Motor neuron (in vitro differentiated cells): ENCODE data around the gene RGL1. TPM values are rescaled to one million over a fixed set of nuclear protein-coding genes. Genes with fewer than 3 reads are reported as not detected.
"Not testable (repeated sequence)": the region's sequence is repeated elsewhere in the genome, so short reads cannot be mapped to it uniquely, and the experiment has no call there.

Experiments used
- ATAC-seq, 8 experiments: fragments of 200-7000 bp; cut with Tn5 transposase; replicated peaks in 6 of 8; 2 replicates each; pipeline ENCODE4 v1.8.0; 2021; ENCODE audit warnings: mild to moderate bottlenecking in 8 of 8, moderate library complexity in 8 of 8
- H3K27ac ChIP-seq, 2 donors: fragments of 250-450 bp; sonication (Bioruptor Pico); 2 replicates each; pipeline ENCODE4 v1.9.0; 2021; ENCODE audit warnings: antibody characterized with exemption in 2 of 2, mild to moderate bottlenecking in 2 of 2, moderate library complexity in 1 of 2
- H3K4me1 ChIP-seq, 2 donors: fragments of 250-450 bp; sonication (Bioruptor Pico); replicated peaks in 1 of 2; 2 replicates each; pipeline ENCODE4 v1.6.1; 2021; ENCODE audit warnings: antibody characterized with exemption in 2 of 2, mild to moderate bottlenecking in 2 of 2, moderate library complexity in 1 of 2
- H3K4me3 ChIP-seq, 5 donors: fragments of 250-450 bp; sonication (Bioruptor Pico); 2 replicates each; pipeline ENCODE4 v1.9.0; 2021; ENCODE audit warnings: antibody characterized with exemption in 5 of 5, mild to moderate bottlenecking in 5 of 5, moderate library complexity in 4 of 5
- WGBS, 10 experiments: fragments of 450-650 bp; shearing (Covaris generic); methylation state at CpG; one replicate each; pipeline ENCODE4 v1.0.0; 2022; 5-methylcytosine and 5-hydroxymethylcytosine counted together
- in situ Hi-C, 9 experiments: fragments of 400-800 bp; cut with MboI; loops; one replicate each; pipeline ENCODE4 v1.15.0; 2021; ENCODE audit warnings: low sequenced_read_pairs in 9 of 9, low pct_unique_long_range_greater_than_20kb in 2 of 9; ENCODE audit not compliant: unreplicated experiment in 9 of 9
- total RNA-seq, 8 experiments: library from RNA; unstranded; fragments of 300-600 nt; gene quantifications; 2 replicates each; pipeline versions ENCODE4 v1.2.3 to v1.2.4, GENCODE V29; 2022

The RGL1 gene
- total RNA-seq, 8 experiments from 2014 or later = 8.4 to 92.5 (median 18.0) TPM

GRCh38 chr1:183777328-183777727, 27.6 kb upstream of the RGL1 start:
- Histone ChIP-seq H3K4me3 (no peak overlapping the region), H3K27ac (no peak overlapping the region), H3K4me1 (no peaks in the 10 kb centered on the region)
- in situ Hi-C loops = no loop called here
- 10 to 100% (median 94%) methylated on average over 2 to 3 of the region's 3 CpGs; no CpG with 5 or more reads in 3 of the 10 experiments for WGBS, 10 experiments
- peak in 3 of 8 experiments; percentile 50 to 64 (median 54) for ATAC-seq

GRCh38 chr1:183778045-183778444, 26.9 kb upstream of the RGL1 start:
- H3K27ac ChIP-seq = no peak overlapping the region
- no peaks in the 10 kb centered on the region for H3K4me1 ChIP-seq
- ATAC-seq = peak in 1 of 8 experiments; percentile 41
- in situ Hi-C loops = no loop called here
- no peak overlapping the region for H3K4me3 ChIP-seq
- WGBS, 10 experiments = 63 to 100% (median 92%) methylated on average over 2 to 3 of the region's 3 CpGs

- WGBS, 10 experiments = 90 to 100% (median 100%) methylated on average over 1 to 4 of the region's 4 CpGs; no CpG with 5 or more reads in 2 of the 10 experiments
- H3K4me3 ChIP-seq = no peak overlapping the region
- no peak overlapping the region for H3K27ac ChIP-seq
Measured at GRCh38 chr1:183778568-183779433, 26.1 kb upstream of the RGL1 start.

GRCh38 chr1:183780159-183780558, 24.8 kb upstream of the RGL1 start:
- ATAC-seq = no peak
- in situ Hi-C loops = no loop called here
- H3K4me3 ChIP-seq = no peak overlapping the region
- WGBS, 10 experiments = 78 to 95% (median 84%) methylated on average over 2 of the region's 2 CpGs; no CpG with 5 or more reads in 4 of the 10 experiments
- H3K27ac ChIP-seq = no peak overlapping the region
- H3K4me1 ChIP-seq = no peaks in the 10 kb centered on the region

More at GRCh38 chr1:183778568-183779433, 26.1 kb upstream of the RGL1 start:
- in situ Hi-C loops = no loop called here
- no peak for ATAC-seq
- H3K4me1 ChIP-seq = no peaks in the 10 kb centered on the region

GRCh38 chr1:183780757-183781156, 24.2 kb upstream of the RGL1 start:
- in situ Hi-C loops = no loop called here
- ATAC-seq = no peak
- 71 to 100% (median 91%) methylated on average over 1 to 2 of the region's 2 CpGs; no CpG with 5 or more reads in 2 of the 10 experiments for WGBS, 10 experiments
- Histone ChIP-seq H3K4me1 (no peaks in the 10 kb centered on the region), H3K4me3 (no peak overlapping the region), H3K27ac (no peak overlapping the region)

GRCh38 chr1:183783342-183783741, 21.6 kb upstream of the RGL1 start:
- Histone ChIP-seq H3K4me1 (no peaks in the 10 kb centered on the region), H3K27ac (no peak overlapping the region), H3K4me3 (no peak overlapping the region)
- ATAC-seq = peak in 3 of 8 experiments; percentile 21 to 31 (median 28)
- in situ Hi-C loops = no loop called here

GRCh38 chr1:183783767-183784637, 20.9 kb upstream of the RGL1 start:
- Histone ChIP-seq H3K4me1 (no peaks in the 10 kb centered on the region), H3K4me3 (no peak overlapping the region), H3K27ac (no peak overlapping the region)
- 59 to 100% (median 92%) methylated on average over 1 to 6 of the region's 6 CpGs; no CpG with 5 or more reads in 2 of the 10 experiments for WGBS, 10 experiments
- in situ Hi-C loops = no loop called here
- peak in 4 of 8 experiments; percentile 25 to 84 (median 80) for ATAC-seq

- ATAC-seq, H3K4me1 ChIP-seq, in situ Hi-C loops, H3K4me3 ChIP-seq, H3K27ac ChIP-seq: not testable (repeated sequence)
- WGBS, 10 experiments = 0 to 100% (median 97%) methylated on average over 1 to 3 of the region's 3 CpGs; no CpG with 5 or more reads in 3 of the 10 experiments
Measured at GRCh38 chr1:183785921-183786320, 19.0 kb upstream of the RGL1 start.

GRCh38 chr1:183787704-183788103, 17.2 kb upstream of the RGL1 start:
- Histone ChIP-seq H3K4me1 (no peaks in the 10 kb centered on the region), H3K4me3 (no peak overlapping the region), H3K27ac (no peak overlapping the region)
- WGBS, 10 experiments = 66 to 100% (median 77%) methylated on average over 1 to 2 of the region's 2 CpGs; no CpG with 5 or more reads in 5 of the 10 experiments
- no peak for ATAC-seq
- in situ Hi-C loops = no loop called here

GRCh38 chr1:183791319-183791718, 13.6 kb upstream of the RGL1 start:
- in situ Hi-C loops = no loop called here
- ATAC-seq = no peak

GRCh38 chr1:183792300-183792699, 12.6 kb upstream of the RGL1 start:
- no peaks in the 10 kb centered on the region for H3K4me1 ChIP-seq
- no peak overlapping the region for H3K4me3 ChIP-seq
- WGBS, 10 experiments = 87 to 100% (median 100%) methylated on average over 1 to 2 of the region's 2 CpGs
- ATAC-seq = no peak
- no peak overlapping the region for H3K27ac ChIP-seq
- in situ Hi-C loops = no loop called here

More at GRCh38 chr1:183791319-183791718, 13.6 kb upstream of the RGL1 start:
- Histone ChIP-seq H3K4me1 (no peaks in the 10 kb centered on the region), H3K4me3 (no peak overlapping the region), H3K27ac (no peak overlapping the region)

- 63 to 100% (median 80%) methylated on average over 1 of the region's 1 CpG; no CpG with 5 or more reads in 5 of the 10 experiments for WGBS, 10 experiments
- in situ Hi-C loops = no loop called here
- Histone ChIP-seq H3K4me1 (no peaks in the 10 kb centered on the region), H3K27ac (no peak overlapping the region), H3K4me3 (no peak overlapping the region)
- no peak for ATAC-seq
Measured at GRCh38 chr1:183794088-183794487, 10.8 kb upstream of the RGL1 start.

- WGBS, 10 experiments = 67 to 100% (median 100%) methylated on average over 1 of the region's 1 CpG; no CpG with 5 or more reads in 1 of the 10 experiments
- no peak for ATAC-seq
- in situ Hi-C loops = no loop called here
- H3K27ac ChIP-seq = no peak overlapping the region
- peaks cover 0 to 4% of the 10 kb centered on the region in 2 donors for H3K4me1 ChIP-seq
- H3K4me3 ChIP-seq = no peak overlapping the region
Measured at GRCh38 chr1:183800449-183800848, 4.5 kb upstream of the RGL1 start.
